ENCODE data around the gene PSKH1.

The PSKH1 gene

DNA sequence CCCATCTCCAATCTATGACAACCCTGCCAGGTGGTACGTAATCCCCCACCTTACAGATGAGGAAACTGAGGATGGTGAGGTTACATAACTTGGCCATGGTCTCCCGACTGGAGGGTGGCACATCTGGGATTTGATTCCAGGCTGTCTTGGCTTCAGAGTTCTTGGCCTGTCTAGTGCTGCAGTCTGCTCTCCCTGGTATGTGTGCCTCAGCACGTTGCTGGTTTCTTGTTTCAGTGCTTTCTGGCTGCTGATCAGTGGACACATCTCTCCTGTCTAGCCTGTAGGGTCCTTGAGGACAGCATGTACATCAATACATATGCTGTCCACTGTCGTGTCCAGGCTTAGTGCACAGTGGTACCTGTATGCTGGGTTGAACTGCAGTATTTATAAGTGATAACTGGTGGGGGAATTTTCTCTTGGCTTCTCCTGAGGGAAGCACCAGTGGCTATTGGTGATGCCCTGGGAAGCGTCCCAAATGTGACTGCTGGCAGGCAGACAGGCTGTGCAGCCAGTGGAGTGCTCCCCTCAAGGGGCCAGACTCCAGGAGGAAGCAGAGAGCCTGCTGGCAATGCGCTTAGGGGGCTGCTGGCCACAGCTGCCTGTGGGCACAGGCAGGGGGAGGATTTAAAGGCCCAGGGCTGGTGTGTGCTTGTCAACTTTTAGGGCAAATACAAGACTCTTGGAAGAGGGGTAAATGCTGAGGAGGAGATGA lies 24.2 kb downstream of the PSKH1 start:
- no peak for DNase-seq (ENCODE audit: low read depth, low spot score)
- no peak overlapping the region for H3K4me3 ChIP-seq (ENCODE audit: low read length)

DNA sequence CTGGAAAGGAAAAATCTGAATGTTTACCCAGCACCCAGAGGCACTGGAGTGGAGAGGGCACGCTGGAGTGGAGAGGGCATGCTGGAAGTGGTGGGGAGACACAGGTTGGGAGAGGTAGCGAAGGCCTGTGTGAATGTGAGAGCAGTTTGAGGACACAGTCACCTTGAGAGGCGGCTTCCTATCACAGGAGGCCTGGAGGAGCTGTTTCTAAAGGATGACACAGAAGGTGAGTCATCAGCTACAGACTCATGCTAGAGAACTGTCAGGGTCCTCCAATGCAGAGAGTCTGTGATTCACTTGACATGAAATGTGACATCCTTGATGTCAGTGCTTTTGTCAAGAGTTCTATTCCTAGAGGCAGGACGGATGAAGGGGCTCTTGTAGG lies 24.8 kb downstream of the PSKH1 start:
- no peak for DNase-seq (ENCODE audit: low read depth, low spot score)
- no peak overlapping the region for H3K4me3 ChIP-seq (ENCODE audit: low read length)

DNA sequence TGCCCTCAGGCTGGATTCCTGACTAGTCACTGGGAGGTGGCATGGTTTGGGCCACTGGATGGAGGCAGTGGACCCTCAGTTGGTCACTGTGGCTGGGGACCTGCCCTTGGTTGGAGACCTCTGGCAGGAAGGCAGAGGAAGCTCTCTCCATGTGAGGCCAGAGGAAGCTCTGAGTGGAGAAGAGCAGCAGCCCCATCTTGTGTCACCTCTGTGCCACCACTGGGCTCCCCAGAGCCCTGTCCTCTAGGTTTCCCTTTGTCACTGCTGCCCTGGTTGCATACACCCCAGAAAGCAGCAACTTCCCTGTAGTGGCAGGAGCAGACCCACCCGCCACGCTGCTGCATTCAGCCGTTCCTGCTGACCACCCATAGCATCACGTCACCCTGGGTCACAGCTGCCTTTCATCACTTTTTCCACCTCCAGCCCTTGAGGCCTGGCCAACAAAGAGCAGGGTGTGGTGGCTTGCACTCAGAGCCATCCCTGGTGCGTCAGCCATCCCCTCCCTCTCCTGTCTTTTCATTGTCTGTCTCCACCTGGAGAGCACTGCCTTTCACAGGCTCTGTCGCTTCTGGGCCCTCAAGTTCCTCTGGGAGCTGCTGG lies 26.7 kb downstream of the PSKH1 start:
- DNase-seq (ENCODE audit: low read depth, low spot score): no peak
- no peak overlapping the region for H3K4me3 ChIP-seq (ENCODE audit: low read length)

DNA sequence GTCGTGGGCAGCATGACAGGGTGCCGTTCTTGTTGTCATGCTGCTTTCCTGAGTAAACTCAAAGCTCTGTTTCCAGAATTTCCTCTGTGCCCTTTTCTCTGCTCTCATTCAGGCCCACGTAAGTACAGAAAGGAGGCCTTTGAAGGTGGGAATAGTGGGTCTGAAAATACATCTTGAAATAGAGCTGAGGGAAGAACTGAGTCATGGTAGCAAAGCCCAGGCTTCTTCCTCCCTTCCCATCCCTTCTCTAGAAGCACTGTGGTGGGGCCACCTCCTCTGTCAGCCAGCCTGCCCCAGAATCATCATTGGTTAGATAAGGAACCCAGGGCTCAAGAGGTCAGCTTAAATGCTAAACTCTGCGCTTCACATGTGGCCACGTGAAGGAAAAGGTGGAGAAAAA lies 29.2 kb downstream of the PSKH1 start:
- no peak for DNase-seq (ENCODE audit: low read depth, low spot score)
- H3K4me3 ChIP-seq (ENCODE audit: low read length): no peak overlapping the region

DNA sequence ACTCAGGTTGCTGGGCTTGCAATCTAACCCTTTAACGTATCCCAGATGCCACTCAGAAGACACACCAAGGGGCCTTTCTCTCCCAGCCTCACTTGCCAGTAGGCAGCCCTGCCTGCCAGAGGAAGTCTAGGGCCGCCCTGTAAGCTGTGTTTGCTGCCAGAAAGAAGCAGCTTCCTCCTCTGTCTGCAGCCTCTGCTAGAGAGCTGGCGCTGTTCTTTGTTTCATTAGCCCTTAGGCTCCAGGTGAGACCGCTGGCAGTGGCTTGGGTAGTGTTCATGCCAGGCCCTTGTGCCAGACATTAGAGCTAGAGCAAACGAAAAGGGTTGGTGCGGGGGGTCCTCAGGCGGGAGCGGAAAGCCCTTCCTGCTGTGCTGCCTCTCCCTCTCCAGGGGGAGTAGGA lies 29.7 kb downstream of the PSKH1 start:
- no peak overlapping the region for H3K4me3 ChIP-seq (ENCODE audit: low read length)
- DNase-seq (ENCODE audit: low read depth, low spot score): no peak

DNA sequence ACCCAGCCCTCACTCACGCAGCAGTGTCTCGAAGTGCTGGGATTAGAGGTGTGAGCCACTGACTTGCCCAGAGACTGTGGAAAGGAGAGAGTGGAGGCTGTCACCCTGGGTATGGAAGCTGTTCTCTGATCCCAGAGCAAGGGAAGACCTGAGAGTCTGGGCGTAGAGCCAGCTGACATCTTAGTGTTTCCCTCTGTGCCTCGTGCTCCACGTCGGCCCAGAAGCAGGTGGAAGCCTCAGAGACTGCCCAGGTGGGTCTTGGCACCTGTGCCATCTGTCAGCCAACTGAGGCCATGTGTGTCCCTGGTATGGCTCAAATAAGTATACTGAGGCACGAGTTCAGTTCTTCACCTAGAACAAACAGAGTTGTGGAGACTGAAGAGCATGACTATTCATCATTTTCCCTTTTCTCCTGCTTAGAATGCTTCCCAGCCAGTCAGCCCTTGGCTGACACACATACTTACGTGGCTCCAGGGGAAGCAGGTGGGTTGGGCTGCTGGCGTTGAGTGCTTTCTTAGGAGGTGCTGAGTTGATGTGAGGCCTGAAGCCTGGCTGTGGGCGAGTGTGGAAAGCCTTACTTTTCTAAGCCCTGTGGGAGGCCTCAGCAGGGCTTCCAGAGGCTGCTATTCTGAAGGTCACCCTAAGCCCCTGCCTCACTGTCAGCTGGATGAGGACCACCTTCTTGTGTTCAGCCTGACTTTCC lies 30.5 kb downstream of the PSKH1 start:
- no peak for DNase-seq (ENCODE audit: low read depth, low spot score)
- no peak overlapping the region for H3K4me3 ChIP-seq (ENCODE audit: low read length)

DNA sequence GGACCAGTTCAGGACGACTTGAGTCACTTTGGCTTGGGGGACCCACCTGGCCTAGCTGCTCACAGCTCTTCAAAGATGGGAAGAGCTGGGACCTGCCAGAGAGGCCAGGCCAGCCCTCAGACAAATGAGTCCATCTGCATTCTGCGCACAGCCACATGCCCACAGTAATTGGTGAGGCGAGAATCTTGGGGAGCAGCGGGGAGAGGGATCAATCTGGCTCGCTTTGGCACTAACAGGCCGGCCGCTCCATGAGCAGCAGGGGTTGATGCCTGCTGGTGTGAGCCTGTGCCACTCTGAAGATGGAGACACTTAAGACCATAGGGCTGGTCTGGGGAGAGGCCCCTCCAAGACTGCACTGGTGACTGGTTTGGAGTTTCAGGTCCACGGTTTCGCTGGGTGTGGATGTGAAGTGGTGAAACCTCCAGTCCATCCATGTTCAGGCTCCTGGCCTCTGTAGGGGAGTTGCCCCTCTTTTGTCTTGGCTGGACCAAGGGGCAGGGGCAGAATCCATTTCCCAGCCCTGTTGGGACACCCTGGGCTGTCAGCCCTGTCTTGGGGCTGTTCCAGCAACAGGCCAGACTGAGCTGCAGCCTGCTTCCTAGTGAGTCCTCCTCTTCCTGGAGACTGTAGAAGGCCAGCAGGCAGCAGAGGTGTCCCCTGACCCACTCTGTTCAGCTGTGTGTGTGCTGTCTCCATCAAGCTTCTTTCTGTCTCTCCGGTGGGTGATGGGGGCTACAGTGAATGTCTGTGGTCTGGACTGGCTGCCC lies 31.3 kb downstream of the PSKH1 start:
- H3K4me3 ChIP-seq (ENCODE audit: low read length): no peak overlapping the region
- DNase-seq (ENCODE audit: low read depth, low spot score): no peak

DNA sequence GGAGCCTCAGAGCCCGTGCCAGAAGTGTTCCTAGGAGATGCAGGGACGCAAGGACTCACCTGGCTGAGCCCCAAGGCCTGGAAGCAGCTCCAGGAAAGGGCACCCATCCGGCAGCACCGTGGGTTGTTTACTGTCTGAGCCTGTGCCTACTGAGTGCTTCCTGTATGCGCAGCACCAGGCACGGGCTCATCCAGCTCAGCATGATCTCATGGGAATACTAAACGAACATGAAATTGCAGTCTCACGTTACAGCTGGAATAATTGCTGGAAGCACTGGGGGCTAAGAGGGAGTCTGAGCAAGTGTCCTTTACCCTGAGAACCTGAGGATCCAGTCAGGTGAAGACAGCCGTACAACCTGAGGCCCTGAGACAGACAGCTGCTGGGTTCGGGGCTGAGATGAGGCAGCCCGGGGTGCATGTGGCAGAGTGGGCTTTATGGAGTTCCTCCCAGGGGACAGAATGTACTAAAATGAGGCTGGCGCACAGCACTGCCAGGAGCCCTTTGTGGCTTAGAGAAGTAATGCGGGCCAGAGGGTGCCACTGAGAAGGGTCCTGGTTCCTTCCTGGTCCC lies 33.2 kb downstream of the PSKH1 start:
- DNase-seq (ENCODE audit: low read depth, low spot score): no peak
- H3K4me3 ChIP-seq (ENCODE audit: low read length): no peak overlapping the region

DNA sequence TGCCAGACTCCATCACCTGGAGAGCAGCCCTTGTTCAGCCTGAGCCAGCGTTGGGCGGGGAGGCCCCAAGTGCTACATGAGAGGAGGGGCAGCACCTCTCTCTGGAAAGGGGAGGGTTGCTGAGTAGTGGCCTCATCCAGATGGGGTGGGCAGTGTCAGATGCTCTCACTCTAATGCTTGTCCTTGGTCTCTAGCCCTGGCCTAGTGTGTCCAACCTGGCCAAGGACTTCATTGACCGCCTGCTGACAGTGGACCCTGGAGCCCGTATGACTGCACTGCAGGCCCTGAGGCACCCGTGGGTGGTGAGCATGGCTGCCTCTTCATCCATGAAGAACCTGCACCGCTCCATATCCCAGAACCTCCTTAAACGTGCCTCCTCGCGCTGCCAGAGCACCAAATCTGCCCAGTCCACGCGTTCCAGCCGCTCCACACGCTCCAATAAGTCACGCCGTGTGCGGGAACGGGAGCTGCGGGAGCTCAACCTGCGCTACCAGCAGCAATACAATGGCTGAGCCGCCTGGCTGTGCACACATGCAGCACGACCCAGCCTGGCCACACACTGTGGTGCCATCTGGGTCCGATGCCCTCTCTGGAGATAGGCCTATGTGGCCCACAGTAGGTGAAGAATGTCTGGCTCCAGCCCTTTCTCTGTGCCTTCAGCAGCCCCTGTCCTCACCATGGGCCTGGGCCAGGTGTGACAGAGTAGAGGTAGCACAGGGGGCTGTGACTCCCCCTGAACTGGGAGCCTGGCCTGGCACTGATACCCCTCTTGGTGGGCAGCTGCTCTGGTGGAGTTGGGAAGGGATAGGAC lies 34.3 kb downstream of the PSKH1 start:
- H3K4me3 ChIP-seq (ENCODE audit: low read length): no peak overlapping the region
- no peak for DNase-seq (ENCODE audit: low read depth, low spot score)

DNA sequence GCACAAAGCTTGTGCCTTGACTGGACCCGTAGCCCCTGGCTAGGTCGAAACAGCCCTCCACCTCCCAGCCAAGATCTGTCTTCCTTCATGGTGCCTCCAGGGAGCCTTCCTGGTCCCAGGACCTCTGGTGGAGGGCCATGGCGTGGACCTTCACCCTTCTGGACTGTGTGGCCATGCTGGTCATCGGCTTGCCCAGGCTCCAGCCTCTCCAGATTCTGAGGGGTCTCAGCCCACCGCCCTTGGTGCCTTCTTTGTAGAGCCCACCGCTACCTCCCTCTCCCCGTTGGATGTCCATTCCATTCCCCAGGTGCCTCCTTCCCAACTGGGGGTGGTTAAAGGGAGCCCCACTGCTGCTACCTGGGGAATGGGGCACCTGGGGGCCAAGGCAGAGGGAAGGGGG lies 35.1 kb downstream of the PSKH1 start:
- DNase-seq (ENCODE audit: low read depth, low spot score): no peak
- H3K4me3 ChIP-seq (ENCODE audit: low read length): no peak overlapping the region

DNA sequence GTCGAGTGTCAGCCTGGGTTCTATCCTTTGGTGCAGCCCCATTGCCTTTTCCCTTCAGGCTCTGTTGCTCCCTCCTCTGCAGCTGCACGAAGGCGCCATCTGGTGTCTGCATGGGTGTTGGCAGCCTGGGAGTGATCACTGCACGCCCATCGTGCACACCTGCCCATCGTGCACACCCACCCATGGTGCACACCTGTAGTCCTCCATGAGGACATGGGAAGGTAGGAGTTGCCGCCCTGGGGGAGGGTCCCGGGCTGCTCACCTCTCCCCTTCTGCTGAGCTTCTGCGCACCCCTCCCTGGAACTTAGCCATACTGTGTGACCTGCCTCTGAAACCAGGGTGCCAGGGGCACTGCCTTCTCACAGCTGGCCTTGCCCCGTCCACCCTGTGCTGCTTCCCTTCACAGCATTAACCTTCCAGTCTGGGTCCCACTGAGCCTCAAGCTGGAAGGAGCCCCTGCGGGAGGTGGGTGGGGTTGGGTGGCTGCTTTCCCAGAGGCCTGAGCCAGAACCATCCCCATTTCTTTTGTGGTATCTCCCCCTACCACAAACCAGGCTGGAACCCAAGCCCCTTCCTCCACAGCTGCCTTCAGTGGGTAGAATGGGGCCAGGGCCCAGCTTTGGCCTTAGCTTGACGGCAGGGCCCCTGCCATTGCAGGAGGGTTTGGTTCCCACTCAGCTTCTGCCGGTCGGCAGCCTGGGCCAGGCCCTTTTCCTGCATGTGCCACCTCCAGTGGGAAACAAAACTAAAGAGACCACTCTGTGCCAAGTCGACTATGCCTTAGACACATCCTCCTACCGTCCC lies 35.7 kb downstream of the PSKH1 start:
- H3K4me3 ChIP-seq (ENCODE audit: low read length): no peak overlapping the region
- peak; percentile 59 for DNase-seq (ENCODE audit: low read depth, low spot score)

DNA sequence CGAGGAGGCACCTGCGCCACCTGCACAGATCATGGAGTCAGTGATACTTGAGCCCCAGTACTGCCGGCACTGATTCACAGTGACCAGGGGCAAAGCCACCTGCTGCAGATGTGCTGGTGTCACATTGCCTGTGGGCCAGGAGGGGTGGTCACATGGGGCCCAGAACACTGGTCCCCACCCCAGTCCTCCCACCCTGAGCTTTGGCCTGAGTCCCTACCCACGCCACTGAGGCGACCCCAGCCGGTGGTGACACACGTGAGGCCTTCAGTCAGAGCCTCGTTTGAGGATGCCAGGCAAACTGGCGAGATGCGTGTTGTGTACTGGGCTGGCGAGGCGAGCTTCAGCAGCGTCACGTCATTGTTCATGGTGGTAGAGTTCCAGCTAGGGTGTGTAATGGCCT lies 37.1 kb downstream of the PSKH1 start:
- no peak for DNase-seq (ENCODE audit: low read depth, low spot score)
- no peak overlapping the region for H3K4me3 ChIP-seq (ENCODE audit: low read length)

DNA sequence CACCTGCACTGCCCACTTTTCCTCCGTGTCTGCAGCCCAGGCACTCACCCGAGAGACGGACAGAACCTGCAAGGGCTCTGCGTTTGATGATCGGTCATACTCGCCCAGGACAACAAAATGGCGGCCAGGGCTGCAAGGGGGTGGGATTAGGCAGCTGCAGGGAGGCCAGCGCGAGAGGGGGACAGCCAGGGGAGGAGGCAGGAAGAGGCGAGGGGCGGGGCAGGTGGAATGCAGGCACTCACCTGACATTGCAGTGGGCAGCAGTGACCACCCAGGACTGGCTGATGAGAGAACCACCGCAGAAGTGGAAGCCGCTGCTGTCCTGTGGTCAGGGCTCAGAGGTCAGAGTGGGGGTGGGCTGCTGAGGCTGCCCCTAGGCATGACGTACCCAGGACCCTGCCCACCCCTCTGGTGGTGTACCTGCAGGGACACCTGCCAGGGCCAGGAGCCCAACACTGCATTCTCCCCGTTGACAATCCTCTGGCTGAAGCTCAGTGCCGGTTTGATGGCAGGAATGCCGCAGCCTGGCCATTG lies 37.7 kb downstream of the PSKH1 start:
- H3K4me3 ChIP-seq (ENCODE audit: low read length): no peak overlapping the region

DNA sequence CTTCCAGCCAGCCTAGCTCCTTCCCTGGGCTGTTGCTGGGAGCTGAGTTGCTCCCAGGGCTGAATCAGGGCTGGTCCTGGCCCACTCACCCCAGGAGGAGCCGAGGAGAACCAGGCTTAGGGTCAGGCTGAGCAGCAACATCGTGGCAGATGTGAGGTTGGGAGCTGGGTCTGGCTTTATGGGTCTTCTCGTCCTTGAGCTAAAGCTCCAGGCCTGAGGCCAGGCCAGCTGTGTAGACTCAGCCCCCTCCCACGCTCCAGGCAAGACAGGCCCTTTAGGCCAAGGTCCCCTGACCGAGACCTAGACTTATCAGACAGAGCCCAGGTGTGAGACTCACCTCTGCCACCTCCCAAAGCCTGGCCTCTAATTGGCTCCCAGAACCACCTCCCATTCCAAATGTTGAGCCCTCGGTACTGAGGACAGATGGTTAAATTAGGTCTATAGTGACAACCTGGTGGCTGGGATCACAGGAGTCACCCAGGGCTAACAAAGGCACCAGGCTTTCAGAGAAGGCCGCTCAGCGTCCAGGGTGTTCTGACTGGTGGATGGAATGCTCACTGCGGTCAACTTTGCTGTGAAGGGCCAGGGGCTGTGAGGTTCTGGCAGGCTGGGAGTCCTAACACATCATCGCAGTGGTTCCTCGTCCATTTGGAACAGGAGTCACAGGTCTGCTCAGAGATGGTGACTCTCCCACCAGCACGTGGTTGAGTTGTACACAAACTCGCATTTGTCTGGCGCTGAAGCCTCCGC lies 38.8 kb downstream of the PSKH1 start, which contains the start of gene CTRL:
Gene CTRL (minus strand): TSS at position 151 of the 750 bp plus-strand sequence. CDS start 10 bp downstream, at position 141.
- H3K4me3 ChIP-seq (ENCODE audit: low read length): no peak within 1 kb of the TSS

More for the DNA sequence above, 37.7 kb downstream of the PSKH1 start:
- DNase-seq (ENCODE audit: low read depth, low spot score): no peak

DNA sequence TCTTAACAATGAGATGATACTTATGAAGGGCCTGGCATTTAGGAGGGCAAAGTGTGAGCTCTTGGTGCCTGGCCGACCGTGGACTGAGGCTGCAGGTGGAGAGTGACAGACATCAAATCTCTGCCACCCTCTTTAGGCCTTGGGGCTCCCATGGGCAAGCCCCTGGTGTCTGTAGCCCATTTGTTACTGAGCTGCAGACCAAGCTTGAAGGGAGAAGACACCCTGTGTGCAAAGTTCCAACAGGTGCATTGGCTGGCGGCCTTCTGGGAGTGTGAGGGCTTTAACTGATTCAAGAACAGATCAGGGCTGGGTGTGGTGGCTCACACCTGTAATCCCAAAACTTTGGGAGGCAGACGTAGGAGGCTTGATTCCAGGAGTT lies 39.4 kb downstream of the PSKH1 start:
- DNase-seq (ENCODE audit: low read depth, low spot score): no peak
- H3K4me3 ChIP-seq (ENCODE audit: low read length): no peak overlapping the region

More for the DNA sequence above, 38.8 kb downstream of the PSKH1 start, which contains the start of gene CTRL:
- DNase-seq (ENCODE audit: low read depth, low spot score): no peak

DNA sequence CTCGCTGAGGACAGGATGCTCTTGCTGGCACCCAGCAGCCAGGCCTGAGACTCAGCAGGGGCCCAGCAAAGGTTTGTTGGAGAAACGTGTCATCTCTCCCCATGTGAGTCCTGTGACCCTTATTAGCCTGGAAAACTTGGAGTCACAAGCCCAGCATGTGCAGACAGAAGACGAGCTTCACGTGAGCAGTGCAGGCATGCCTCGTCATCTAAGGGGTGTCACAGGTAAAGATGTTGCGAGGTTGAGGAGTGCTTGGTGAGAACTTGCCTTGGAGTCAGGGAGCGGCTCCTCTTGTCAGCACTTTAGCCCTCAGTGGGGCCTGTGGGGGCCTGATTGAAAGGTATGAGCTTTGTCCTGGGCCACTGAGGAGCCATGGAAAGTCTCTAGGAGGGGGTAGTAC lies 40.8 kb downstream of the PSKH1 start:
- no peak overlapping the region for H3K4me3 ChIP-seq (ENCODE audit: low read length)
- DNase-seq (ENCODE audit: low read depth, low spot score): no peak
